Activated CD4-positive, alpha-beta T cell treated with anti-CD3 and anti-CD28 coated beads, Interleukin-2, amount 50 U/mL, for 4 hours (primary cell): ENCODE data around the gene KCNMB3.
"Not testable (repeated sequence)": the region's sequence is repeated elsewhere in the genome, so short reads cannot be mapped to it uniquely, and the experiment has no call there.

Experiments
- DNase-seq, 2 experiments: peaks; one replicate each; pipeline ENCODE4 v3.0.0-alpha.2; 2020

Gene KCNMB3

GRCh38 chr3:179263134-179263533, 12.2 kb upstream of the KCNMB3 start:
- DNase-seq = no peak

- DNase-seq = peak; percentile 50 to 58
Measured at GRCh38 chr3:179260949-179261765, 10.2 kb upstream of the KCNMB3 start.

GRCh38 chr3:179259959-179260756, 9.2 kb upstream of the KCNMB3 start:
- not testable (repeated sequence) for DNase-seq

DNA sequence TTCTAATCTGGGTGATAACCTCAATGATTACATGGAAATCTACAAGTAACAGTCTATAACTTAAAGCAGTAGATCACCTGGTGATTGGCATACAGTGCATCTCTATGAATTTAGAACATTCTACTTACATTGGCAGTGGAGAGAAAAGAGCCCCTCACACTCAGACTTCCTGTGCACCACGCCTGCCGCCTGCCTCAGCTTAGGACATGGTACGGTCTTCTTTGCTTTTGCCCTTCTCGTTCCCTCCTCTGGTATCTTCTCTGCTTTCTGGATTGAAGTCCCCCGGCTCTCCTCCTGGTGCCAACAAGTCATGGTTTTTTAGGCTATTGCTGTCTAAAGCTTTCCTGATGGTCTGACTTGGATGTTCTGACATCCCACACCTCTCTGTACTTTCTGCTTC, 7.9 kb upstream of the KCNMB3 start:
- no peak for DNase-seq

- not testable (repeated sequence) for DNase-seq
Measured at GRCh38 chr3:179257742-179258141, 6.8 kb upstream of the KCNMB3 start.

DNA sequence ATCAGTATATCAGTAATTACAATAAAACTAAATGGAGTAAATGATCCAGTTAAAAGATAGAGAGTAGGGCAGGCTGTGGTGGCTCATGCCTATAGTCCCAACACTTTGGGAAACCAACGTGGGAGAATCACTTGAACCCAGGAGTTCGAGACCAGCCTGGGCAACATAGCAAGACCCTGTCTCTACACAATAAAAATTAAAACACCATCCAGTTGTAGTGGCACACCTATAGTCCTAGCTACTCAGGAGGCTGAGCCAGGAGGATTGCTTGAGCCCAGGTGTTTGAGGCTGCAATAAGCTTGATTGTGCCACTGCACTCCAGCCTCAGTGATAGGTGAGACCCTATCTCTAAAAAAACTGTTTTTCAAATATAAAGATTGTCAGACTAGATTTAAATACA, 5.9 kb upstream of the KCNMB3 start:
- DNase-seq = no peak

GRCh38 chr3:179247289-179248015, 3.5 kb downstream of the KCNMB3 start:
- DNase-seq = no peak

DNA sequence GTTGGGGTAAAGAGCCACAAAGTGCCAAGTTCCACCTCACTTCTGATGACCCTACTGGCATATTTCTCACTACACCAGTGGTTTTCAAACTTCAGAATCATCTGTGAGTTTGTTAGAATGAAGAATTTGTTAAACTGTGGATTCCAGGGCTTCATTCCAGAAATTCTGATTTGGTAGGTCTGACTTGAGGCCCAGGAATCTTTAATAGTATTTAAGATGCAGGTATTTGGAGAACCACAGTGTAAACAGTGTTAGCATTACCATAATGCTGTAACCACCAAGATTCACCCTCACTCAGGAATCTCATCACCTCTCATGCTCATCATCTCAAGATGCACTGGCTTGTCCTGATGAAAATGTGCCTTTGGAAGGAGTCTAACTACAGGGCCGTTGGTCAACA, 6.0 kb downstream of the KCNMB3 start:
- DNase-seq = no peak

GRCh38 chr3:179242859-179243258, 8.1 kb downstream of the KCNMB3 start:
- not testable (repeated sequence) for DNase-seq

- not testable (repeated sequence) for DNase-seq
Measured at GRCh38 chr3:179240299-179240698, 10.6 kb downstream of the KCNMB3 start.

DNA sequence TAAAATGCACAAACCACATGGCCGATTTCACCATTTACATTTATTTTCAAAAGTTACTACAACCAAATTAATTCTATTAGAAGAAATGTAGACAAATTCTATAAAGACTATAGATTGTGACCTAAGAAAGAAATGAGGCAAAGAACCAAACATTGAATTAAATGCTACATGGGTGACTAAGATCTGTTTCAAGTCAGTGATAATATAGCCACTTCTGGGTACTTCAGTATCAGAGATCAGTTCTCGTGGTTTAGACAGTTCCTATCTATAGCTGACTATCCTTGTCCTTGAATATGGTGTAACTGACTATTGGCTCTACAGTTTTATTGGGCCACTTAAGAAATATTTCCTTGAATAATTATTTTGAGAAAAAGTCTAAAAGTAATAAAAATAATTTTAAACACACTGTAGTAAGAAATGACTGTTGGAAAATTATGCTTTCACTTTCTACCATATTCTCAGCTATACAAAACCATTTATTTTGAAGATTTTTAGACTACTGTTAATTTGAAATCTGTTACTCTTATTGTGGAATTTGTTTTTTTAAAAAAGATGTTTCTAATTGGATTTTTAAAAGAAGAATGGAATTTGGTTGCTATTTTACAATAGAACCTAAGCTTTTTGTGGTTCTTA, 14.1 kb downstream of the KCNMB3 start:
- DNase-seq = no peak

DNA sequence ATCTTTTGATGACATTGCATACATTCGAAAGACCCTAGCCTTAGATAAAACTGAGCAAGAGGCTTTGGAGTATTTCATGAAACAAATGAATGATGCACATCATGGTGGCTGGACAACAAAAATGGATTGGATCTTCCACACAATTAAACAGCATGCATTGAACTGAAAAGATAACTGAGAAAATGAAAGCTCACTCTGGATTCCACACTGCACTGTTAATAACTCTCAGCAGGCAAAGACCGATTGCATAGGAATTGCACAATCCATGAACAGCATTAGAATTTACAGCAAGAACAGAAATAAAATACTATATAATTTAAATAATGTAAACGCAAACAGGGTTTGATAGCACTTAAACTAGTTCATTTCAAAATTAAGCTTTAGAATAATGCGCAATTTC, 16.7 kb downstream of the KCNMB3 start:
- no peak for DNase-seq

DNA sequence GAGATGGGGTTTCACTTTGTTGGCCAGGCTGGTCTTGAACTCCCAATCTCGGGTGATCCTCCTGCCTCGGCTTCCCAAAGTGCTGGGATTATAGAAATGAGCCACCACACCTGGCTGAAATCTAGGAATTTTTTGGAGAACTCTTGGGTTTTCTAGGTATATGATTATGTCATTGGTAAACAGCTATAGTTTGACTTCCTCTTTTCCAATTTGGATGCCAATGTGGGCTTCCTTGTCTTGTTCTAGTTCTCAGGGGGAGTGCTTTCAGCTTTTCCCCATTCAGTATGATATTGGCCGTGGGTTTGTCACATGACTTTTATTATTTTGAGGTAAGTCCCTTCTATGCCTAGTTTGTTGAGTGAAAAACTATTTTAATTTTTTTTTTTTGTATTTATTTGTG, 17.9 kb downstream of the KCNMB3 start:
- no peak for DNase-seq

GRCh38 chr3:179229177-179229576, 21.7 kb downstream of the KCNMB3 start:
- DNase-seq = no peak

DNA sequence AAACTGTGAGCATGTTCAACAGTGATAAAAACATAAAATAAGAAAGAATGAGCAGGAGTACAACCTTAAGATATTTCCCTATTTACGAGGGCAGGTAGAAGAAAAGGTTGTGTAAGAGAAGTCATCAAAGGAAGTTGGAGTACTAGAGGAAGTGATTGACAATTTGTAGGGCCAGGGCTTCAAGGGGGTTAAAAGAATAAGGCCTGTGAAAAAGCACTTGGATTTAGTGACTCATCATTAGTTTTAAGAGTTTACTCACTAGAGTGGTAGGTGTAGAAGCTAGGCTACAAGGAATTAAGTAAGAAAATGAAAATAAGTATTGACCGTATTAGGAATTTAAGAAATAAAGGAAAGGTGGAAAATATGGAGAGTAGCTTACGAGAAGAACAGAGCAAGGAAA, 23.6 kb downstream of the KCNMB3 start:
- no peak for DNase-seq

- no peak for DNase-seq
Measured at GRCh38 chr3:179224584-179224983, 26.3 kb downstream of the KCNMB3 start.

- no peak for DNase-seq
Measured at GRCh38 chr3:179223548-179223947, 27.4 kb downstream of the KCNMB3 start.

DNA sequence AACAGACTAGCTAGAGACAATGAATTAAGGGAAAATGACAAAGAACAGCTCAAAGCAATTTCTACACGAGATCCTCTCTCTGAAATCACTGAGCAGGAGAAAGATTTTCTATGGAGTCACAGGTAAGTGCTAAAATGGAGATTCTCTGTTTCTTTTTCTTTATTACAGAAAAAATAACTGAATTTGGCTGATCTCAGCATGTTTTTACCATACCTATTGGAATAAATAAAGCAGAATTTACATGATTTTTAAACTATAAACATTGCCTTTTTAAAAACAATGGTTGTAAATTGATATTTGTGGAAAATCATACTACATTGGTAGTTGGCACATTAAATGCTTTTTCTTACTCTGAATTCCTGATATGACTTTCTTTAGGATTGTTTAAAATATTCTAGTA, 32.7 kb downstream of the KCNMB3 start:
- DNase-seq = not testable (repeated sequence)

- DNase-seq = not testable (repeated sequence)
Measured at GRCh38 chr3:179215550-179215949, 35.4 kb downstream of the KCNMB3 start.

- DNase-seq = no peak
Measured at GRCh38 chr3:179200790-179201189, 50.1 kb downstream of the KCNMB3 start.

- DNase-seq = no peak
Measured at GRCh38 chr3:179196700-179197099, 54.2 kb downstream of the KCNMB3 start.

- no peak for DNase-seq
Measured at GRCh38 chr3:179196098-179196497, 54.8 kb downstream of the KCNMB3 start.

DNA sequence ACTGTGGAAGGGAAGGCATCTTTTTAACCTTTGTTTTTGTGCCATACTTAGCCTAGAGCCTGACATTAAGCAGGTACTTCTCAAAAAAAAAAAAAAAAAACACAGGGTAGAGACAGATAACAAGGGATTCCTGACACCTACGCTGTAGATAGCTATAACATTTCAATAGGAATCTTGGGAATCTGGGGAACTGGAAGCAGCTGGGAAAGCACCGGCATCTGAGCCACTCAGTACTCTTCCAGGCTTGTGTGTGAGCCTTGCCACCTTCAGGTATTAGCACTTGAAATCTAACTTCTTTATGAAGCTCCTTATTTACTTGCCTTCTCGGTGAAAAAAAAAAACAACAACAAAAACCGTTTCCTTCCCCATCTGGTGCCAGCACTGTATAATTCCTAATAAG, 56.0 kb downstream of the KCNMB3 start:
- DNase-seq = no peak
